ENCODE data around the gene ADAM10. TPM values are rescaled to one million over a fixed set of nuclear protein-coding genes. Genes with fewer than 3 reads are reported as not detected.

The ADAM10 gene
- polyA plus RNA-seq, 1 of the 3 experiments (the other 2 are of a cell fraction): 83.5 TPM

DNA sequence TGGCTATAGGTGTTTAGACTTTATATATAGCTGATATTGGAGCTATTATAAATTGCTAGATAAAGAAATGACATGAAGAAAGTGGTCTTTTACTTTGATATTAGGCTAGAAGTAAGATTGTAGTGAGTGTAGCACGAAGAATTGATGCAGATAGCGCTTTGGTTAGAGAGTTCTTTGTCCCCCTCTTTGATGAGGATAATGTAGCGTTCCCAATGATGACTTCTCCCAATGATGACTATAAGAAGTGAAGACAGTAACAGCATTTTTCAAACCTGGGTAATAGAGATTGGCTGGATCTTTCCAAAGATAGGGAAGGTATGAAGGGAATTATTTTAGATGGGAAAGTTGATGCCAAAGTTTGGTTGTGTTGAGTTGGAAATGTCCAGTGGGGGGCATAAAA, 25.9 kb upstream of the ADAM10 start:
- Histone ChIP-seq H3K9me3 (no peaks in the 10 kb centered on the region), H3K36me3 (replicated peaks in 1 of 2; ENCODE audit: control insufficient read depth in 1 of 2, insufficient read depth in 2 of 2, low read length in 1 of 2) (peaks cover 0 to 12% of the 10 kb centered on the region in 2 experiments), H3K27ac (ENCODE audit: low read depth in 2 of 2, low read length in 1 of 2) (no peak overlapping the region), H3K4me3 (ENCODE audit: low read depth in 2 of 2, low read length in 1 of 2) (no peak overlapping the region), H4K20me1 (ENCODE audit: insufficient read depth) (0 out of 2 replicates have a peak, but pooled peaks cover 4% of the 10 kb centered on the region), H3K27me3 (ENCODE audit: insufficient read depth) (no peaks in the 10 kb centered on the region), H3F3A (replicated peaks; ENCODE audit: insufficient read depth) (peaks cover 4% of the 10 kb centered on the region), H3K9ac (no peak overlapping the region), H2AFZ (ENCODE audit: low read depth) (no peak overlapping the region), H3K4me2 (no peak overlapping the region), H3K79me2 (ENCODE audit: insufficient read depth) (peaks cover 50% of the 10 kb centered on the region), H3K4me1 (ENCODE audit: control insufficient read depth in 1 of 2, insufficient read depth in 2 of 2, low read depth in 1 of 2, low read length in 1 of 2) (peaks cover 2% of the 10 kb centered on the region in 2 experiments; a peak in 3 of 4 replicates), H3K9me2 (no peaks in the 10 kb centered on the region)
- TF ChIP-seq PBX3 (IDR thresholded peaks at IDR 0.05) (no peak), EP300 (IDR thresholded peaks at IDR 0.05; ENCODE audit: borderline replicate concordance in 1 of 2, low read depth in 1 of 2, low read length in 1 of 2) (no peak), RXRA (IDR thresholded peaks at IDR 0.05; ENCODE audit: borderline replicate concordance, low read depth) (no peak), GABPA (IDR thresholded peaks at IDR 0.05; ENCODE audit: low read depth) (no peak), FOXM1 (IDR thresholded peaks at IDR 0.05; ENCODE audit: low read depth) (no peak), RFX5 (IDR thresholded peaks at IDR 0.05; ENCODE audit: low read length) (no peak), SIN3A (IDR thresholded peaks at IDR 0.05; ENCODE audit: borderline replicate concordance, low read depth, low read length) (no peak), CHD2 (IDR thresholded peaks at IDR 0.05; ENCODE audit: low read length, partially characterized antibody) (no peak), JUND (IDR thresholded peaks at IDR 0.05) (no peak), NFIC (IDR thresholded peaks at IDR 0.05; ENCODE audit: borderline replicate concordance) (no peak), TEAD4 (IDR thresholded peaks at IDR 0.05; ENCODE audit: borderline replicate concordance, insufficient read depth) (no peak), USF2 (IDR thresholded peaks at IDR 0.05; ENCODE audit: borderline replicate concordance, low read depth, low read length) (no peak), NRF1 (IDR thresholded peaks at IDR 0.05; ENCODE audit: low read depth, low read length) (no peak)
- TF ChIP-seq, protein P1, sequence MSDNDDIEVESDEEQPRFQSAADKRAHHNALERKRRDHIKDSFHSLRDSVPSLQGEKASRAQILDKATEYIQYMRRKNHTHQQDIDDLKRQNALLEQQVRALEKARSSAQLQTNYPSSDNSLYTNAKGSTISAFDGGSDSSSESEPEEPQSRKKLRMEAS (IDR thresholded peaks at IDR 0.05; ENCODE audit: low read depth): no peak
- TF ChIP-seq, protein P2, sequence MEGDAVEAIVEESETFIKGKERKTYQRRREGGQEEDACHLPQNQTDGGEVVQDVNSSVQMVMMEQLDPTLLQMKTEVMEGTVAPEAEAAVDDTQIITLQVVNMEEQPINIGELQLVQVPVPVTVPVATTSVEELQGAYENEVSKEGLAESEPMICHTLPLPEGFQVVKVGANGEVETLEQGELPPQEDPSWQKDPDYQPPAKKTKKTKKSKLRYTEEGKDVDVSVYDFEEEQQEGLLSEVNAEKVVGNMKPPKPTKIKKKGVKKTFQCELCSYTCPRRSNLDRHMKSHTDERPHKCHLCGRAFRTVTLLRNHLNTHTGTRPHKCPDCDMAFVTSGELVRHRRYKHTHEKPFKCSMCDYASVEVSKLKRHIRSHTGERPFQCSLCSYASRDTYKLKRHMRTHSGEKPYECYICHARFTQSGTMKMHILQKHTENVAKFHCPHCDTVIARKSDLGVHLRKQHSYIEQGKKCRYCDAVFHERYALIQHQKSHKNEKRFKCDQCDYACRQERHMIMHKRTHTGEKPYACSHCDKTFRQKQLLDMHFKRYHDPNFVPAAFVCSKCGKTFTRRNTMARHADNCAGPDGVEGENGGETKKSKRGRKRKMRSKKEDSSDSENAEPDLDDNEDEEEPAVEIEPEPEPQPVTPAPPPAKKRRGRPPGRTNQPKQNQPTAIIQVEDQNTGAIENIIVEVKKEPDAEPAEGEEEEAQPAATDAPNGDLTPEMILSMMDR (IDR thresholded peaks at IDR 0.05): no peak
- CTCF ChIA-PET: no interaction called here
- no peak for DNase-seq
- 97% methylated on average over 3 of the region's 3 CpGs for WGBS (ENCODE audit: low lambda C conversion rate)
- POLR2A ChIA-PET: no interaction called here

Data from SK-N-SH (cell line).